ENCODE measurements around the gene VAMP8. TPM values are rescaled to one million over a fixed set of nuclear protein-coding genes. Genes with fewer than 3 reads are reported as not detected.

Gene VAMP8
- total and polyA plus RNA-seq, 4 donors = 29.2 to 140 (median 79.4) TPM

DNA sequence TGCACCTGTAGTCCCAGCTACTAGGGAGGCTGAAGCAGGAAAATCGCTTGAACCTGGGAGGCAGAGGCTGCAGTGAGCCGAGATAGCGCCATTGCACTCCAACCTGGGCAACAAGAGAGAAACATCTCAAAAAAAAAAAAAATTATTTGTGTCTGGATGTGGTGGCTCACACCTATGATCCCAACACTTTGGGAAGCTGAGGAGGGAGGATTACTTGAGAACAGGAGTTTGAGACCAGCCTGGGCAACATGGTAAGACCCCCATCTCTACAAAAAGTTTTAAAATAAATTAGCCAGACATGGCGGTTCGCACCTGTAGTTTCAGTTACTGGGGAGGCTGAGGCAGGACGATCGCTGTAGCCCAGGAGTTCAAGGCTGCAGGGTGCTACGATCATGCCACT is 1.6 kb upstream of the VAMP8 start:
- TF ChIP-seq ATF3 (IDR thresholded peaks at IDR 0.05) = no peak
- TF ChIP-seq, protein P1, sequence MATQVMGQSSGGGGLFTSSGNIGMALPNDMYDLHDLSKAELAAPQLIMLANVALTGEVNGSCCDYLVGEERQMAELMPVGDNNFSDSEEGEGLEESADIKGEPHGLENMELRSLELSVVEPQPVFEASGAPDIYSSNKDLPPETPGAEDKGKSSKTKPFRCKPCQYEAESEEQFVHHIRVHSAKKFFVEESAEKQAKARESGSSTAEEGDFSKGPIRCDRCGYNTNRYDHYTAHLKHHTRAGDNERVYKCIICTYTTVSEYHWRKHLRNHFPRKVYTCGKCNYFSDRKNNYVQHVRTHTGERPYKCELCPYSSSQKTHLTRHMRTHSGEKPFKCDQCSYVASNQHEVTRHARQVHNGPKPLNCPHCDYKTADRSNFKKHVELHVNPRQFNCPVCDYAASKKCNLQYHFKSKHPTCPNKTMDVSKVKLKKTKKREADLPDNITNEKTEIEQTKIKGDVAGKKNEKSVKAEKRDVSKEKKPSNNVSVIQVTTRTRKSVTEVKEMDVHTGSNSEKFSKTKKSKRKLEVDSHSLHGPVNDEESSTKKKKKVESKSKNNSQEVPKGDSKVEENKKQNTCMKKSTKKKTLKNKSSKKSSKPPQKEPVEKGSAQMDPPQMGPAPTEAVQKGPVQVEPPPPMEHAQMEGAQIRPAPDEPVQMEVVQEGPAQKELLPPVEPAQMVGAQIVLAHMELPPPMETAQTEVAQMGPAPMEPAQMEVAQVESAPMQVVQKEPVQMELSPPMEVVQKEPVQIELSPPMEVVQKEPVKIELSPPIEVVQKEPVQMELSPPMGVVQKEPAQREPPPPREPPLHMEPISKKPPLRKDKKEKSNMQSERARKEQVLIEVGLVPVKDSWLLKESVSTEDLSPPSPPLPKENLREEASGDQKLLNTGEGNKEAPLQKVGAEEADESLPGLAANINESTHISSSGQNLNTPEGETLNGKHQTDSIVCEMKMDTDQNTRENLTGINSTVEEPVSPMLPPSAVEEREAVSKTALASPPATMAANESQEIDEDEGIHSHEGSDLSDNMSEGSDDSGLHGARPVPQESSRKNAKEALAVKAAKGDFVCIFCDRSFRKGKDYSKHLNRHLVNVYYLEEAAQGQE (IDR thresholded peaks at IDR 0.05) = no peak
- 80% methylated on average over 8 of the region's 8 CpGs for WGBS
- no peak for DNase-seq (ENCODE audit: low spot score)
- no peak overlapping the region for H3K4me3 ChIP-seq (ENCODE audit: low read depth in 1 of 3, low read length in 3 of 3)
- no peak overlapping the region for H3K27ac ChIP-seq (ENCODE audit: low read depth in 1 of 2, low read length in 2 of 2)
- H3K27me3 ChIP-seq (ENCODE audit: control insufficient read depth in 4 of 4, insufficient read depth in 4 of 4, low read length in 3 of 4) = no peaks in the 10 kb centered on the region
- H3K9ac ChIP-seq (ENCODE audit: low read depth in 1 of 2, low read length in 2 of 2) = no peak overlapping the region
- H3K36me3 ChIP-seq (ENCODE audit: control insufficient read depth in 4 of 4, insufficient read depth in 3 of 4, low read depth in 1 of 4, low read length in 3 of 4) = no peaks in the 10 kb centered on the region
- H3K9me3 ChIP-seq (ENCODE audit: control insufficient read depth in 4 of 4, low read length in 3 of 4) = no peaks in the 10 kb centered on the region
- H3K4me1 ChIP-seq (ENCODE audit: control insufficient read depth in 4 of 4, insufficient read depth in 4 of 4, low read length in 3 of 4) = peaks cover 5 to 20% (median 13%) of the 10 kb centered on the region in 4 donors

GRCh38 chr2:85577063-85577385 is 362 bp upstream of the VAMP8 start:
- Histone ChIP-seq H3K4me3 (ENCODE audit: low read depth in 1 of 3, low read length in 3 of 3) (peak overlapping the region in 2 of 3 donors; percentile 70 to 89), H3K27ac (ENCODE audit: low read depth in 1 of 2, low read length in 2 of 2) (peak overlapping the region; percentile 87 to 91)
- no peak for DNase-seq (ENCODE audit: low spot score)

More at GRCh38 chr2:85577063-85577385, 362 bp upstream of the VAMP8 start:
- peak overlapping the region in 1 of 2 donors; percentile 92 for H3K9ac ChIP-seq (ENCODE audit: low read depth in 1 of 2, low read length in 2 of 2)
- peaks cover 5 to 22% (median 13%) of the 10 kb centered on the region in 4 donors for H3K4me1 ChIP-seq (ENCODE audit: control insufficient read depth in 4 of 4, insufficient read depth in 4 of 4, low read length in 3 of 4)
- H3K27me3 ChIP-seq (ENCODE audit: control insufficient read depth in 4 of 4, insufficient read depth in 4 of 4, low read length in 3 of 4) = no peaks in the 10 kb centered on the region
- no peaks in the 10 kb centered on the region for H3K9me3 ChIP-seq (ENCODE audit: control insufficient read depth in 4 of 4, low read length in 3 of 4)
- TF ChIP-seq FOXA1 (IDR thresholded peaks at IDR 0.05) = no peak
- no peak for TF ChIP-seq ATF3 (IDR thresholded peaks at IDR 0.05)
- TF ChIP-seq, protein P2, sequence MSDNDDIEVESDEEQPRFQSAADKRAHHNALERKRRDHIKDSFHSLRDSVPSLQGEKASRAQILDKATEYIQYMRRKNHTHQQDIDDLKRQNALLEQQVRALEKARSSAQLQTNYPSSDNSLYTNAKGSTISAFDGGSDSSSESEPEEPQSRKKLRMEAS (IDR thresholded peaks at IDR 0.05) = no peak
- TF ChIP-seq NR2F2 (IDR thresholded peaks at IDR 0.05) = no peak
- no peak for TF ChIP-seq EGR1 (IDR thresholded peaks at IDR 0.05; ENCODE audit: low read depth in 2 of 2)
- no peak for TF ChIP-seq TAF1 (conservative IDR thresholded peaks at IDR 0.05)
- no peak for TF ChIP-seq ZBTB33 (IDR thresholded peaks at IDR 0.05)
- no peak for TF ChIP-seq HNF4G (IDR thresholded peaks at IDR 0.05)
- TF ChIP-seq GABPA (IDR thresholded peaks at IDR 0.05 in 1 of 2, conservative IDR thresholded peaks at IDR 0.05 in 1 of 2) = no peak
- TF ChIP-seq JUND (IDR thresholded peaks at IDR 0.05) = no peak
- TF ChIP-seq FOXA2 (IDR thresholded peaks at IDR 0.05) = no peak
- H3K36me3 ChIP-seq (ENCODE audit: control insufficient read depth in 4 of 4, insufficient read depth in 3 of 4, low read depth in 1 of 4, low read length in 3 of 4) = peaks cover 0 to 5% (median 2%) of the 10 kb centered on the region in 4 donors
- 59% methylated on average over 3 of the region's 3 CpGs for WGBS
